K562 (cell line): ENCODE results near the gene SPDEF. TPM values are rescaled to one million over a fixed set of nuclear protein-coding genes. Genes with fewer than 3 reads are reported as not detected.

Experiments
- ARID2 ChIP-seq: fragments of 450-650 bp; IDR thresholded peaks from 2 replicates; pipeline ENCODE4 v1.6.1; 2017; ENCODE audit warnings: antibody characterized with exemption, mild to moderate bottlenecking
- BCOR ChIP-seq: fragments of 450-650 bp; IDR thresholded peaks from 2 replicates; pipeline ENCODE4 v1.6.1; 2016
- CBX1 ChIP-seq: sonication (generic); IDR thresholded peaks from 2 replicates; pipeline ENCODE4 v1.6.1; 2016; ENCODE audit warnings: antibody characterized with exemption, low read depth, mild to moderate bottlenecking
- ESRRB ChIP-seq: fragments of 250-450 bp; sonication (Bioruptor Pico); IDR thresholded peaks from 2 replicates; pipeline ENCODE4 v1.5.0; 2020; ENCODE audit warnings: mild to moderate bottlenecking, moderate library complexity, borderline replicate concordance
- EZH2 ChIP-seq: IDR thresholded peaks from 2 replicates; pipeline ENCODE4 v1.6.1; 2012; ENCODE audit warnings: low read depth, mild to moderate bottlenecking, inconsistent platforms, low read length, borderline replicate concordance
- HDAC8 ChIP-seq: fragments of 450-650 bp; IDR thresholded peaks from 2 replicates; pipeline ENCODE4 v1.6.1; 2016; ENCODE audit warnings: mild to moderate bottlenecking, missing genetic modification characterization, moderate library complexity, missing compliant biosample characterization
- HOXB6 ChIP-seq: fragments of 250-450 bp; sonication (Bioruptor Pico); IDR thresholded peaks from 2 replicates; pipeline ENCODE4 v1.5.1; 2022; ENCODE audit warnings: mild to moderate bottlenecking, borderline replicate concordance
- KDM1A ChIP-seq, 2 experiments: fragments of 450-650 bp; IDR thresholded peaks; 2 replicates each; pipeline ENCODE4 v1.6.1; 2016; ENCODE audit warnings: mild to moderate bottlenecking in 2 of 2
- PCBP2 ChIP-seq: fragments of 200-400 bp; formaldehyde crosslinking; IDR thresholded peaks from 2 replicates; pipeline ENCODE4 v1.6.1; 2018; ENCODE audit warnings: low read length, low read depth, mild to moderate bottlenecking, moderate library complexity; ENCODE audit not compliant: poor library complexity, severe bottlenecking
- PHF8 ChIP-seq: fragments of 200-600 bp; sonication (generic); IDR thresholded peaks from 2 replicates; pipeline ENCODE4 v1.6.1; 2012; ENCODE audit warnings: mixed run types, mild to moderate bottlenecking, inconsistent platforms, low read length, moderate library complexity, borderline replicate concordance
- POLR2AphosphoS2 ChIP-seq: IDR thresholded peaks from 2 replicates; pipeline ENCODE4 v1.6.1; 2012; ENCODE audit warnings: low read length, improper control_type of control experiment
- POU5F1 ChIP-seq: fragments of 150-350 bp; IDR thresholded peaks from 2 replicates; pipeline ENCODE4 v1.6.1; 2014; ENCODE audit warnings: borderline replicate concordance, low read length, low read depth, mild to moderate bottlenecking; ENCODE audit not compliant: partially characterized antibody
- PTBP1 ChIP-seq: fragments of 200-400 bp; formaldehyde crosslinking; IDR thresholded peaks from 2 replicates; pipeline ENCODE4 v1.6.1; 2017; ENCODE audit warnings: low read depth, low read length
- PTRF ChIP-seq: fragments of 450-650 bp; IDR thresholded peaks from 2 replicates; pipeline ENCODE4 v1.6.1; 2016; ENCODE audit warnings: mild to moderate bottlenecking, missing genetic modification characterization, missing compliant biosample characterization
- RBM15 ChIP-seq: fragments of 200-400 bp; formaldehyde crosslinking; IDR thresholded peaks from 2 replicates; pipeline ENCODE4 v1.6.1; 2018; ENCODE audit warnings: mild to moderate bottlenecking, low read length, moderate library complexity; ENCODE audit not compliant: insufficient read depth
- RBM25 ChIP-seq: fragments of 200-400 bp; formaldehyde crosslinking; IDR thresholded peaks from 2 replicates; pipeline ENCODE4 v1.6.1; 2018; ENCODE audit warnings: low read length, low read depth, moderate library complexity; ENCODE audit not compliant: severe bottlenecking
- RFX1 ChIP-seq: fragments of 450-650 bp; IDR thresholded peaks from 2 replicates; pipeline ENCODE4 v1.6.1; 2016; ENCODE audit warnings: mild to moderate bottlenecking, moderate library complexity
- SPI1 ChIP-seq: IDR thresholded peaks from 2 replicates; pipeline ENCODE4 v1.6.1; 2011; ENCODE audit warnings: low read depth, low read length, control low read depth, borderline replicate concordance
- ZNF12 ChIP-seq: sonication (generic); formaldehyde crosslinking; IDR thresholded peaks from 2 replicates; pipeline ENCODE4 v1.4.0; 2020; ENCODE audit warnings: mild to moderate bottlenecking, missing genetic modification reagents
- ZNF121 ChIP-seq: sonication (generic); formaldehyde crosslinking; conservative IDR thresholded peaks from 2 replicates; pipeline ENCODE4 v1.8.0; 2022; ENCODE audit warnings: missing genetic modification reagents
- ZNF253 ChIP-seq: fragments of 250-450 bp; sonication (Bioruptor Pico); conservative IDR thresholded peaks from 2 replicates; pipeline ENCODE4 v1.6.1; 2021; ENCODE audit warnings: mild to moderate bottlenecking
- ZNF398 ChIP-seq: fragments of 250-450 bp; sonication (Bioruptor Pico); IDR thresholded peaks from 2 replicates; pipeline ENCODE4 v1.8.0; 2021; ENCODE audit warnings: moderate library complexity, mild to moderate bottlenecking, inconsistent platforms
- ZNF561 ChIP-seq: fragments of 450-650 bp; formaldehyde crosslinking; conservative IDR thresholded peaks from 2 replicates; pipeline ENCODE4 v1.4.0; 2020; ENCODE audit warnings: mild to moderate bottlenecking, moderate library complexity
- ZNF57 ChIP-seq: fragments of 450-650 bp; formaldehyde crosslinking; IDR thresholded peaks from 2 replicates; pipeline ENCODE4 v1.4.0; 2020; ENCODE audit warnings: mild to moderate bottlenecking, moderate library complexity
- ZNF740 ChIP-seq, 3 experiments: fragments of 200-800 bp in 1 of 3; sonication (Bioruptor generic) in 1 of 3; sonication (generic) in 1 of 3; formaldehyde crosslinking in 1 of 3; IDR thresholded peaks; 2 replicates each; pipeline versions ENCODE4 v1.6.1 to v1.8.0; 2016 to 2022; ENCODE audit warnings: mild to moderate bottlenecking in 2 of 3, missing compliant biosample characterization in 2 of 3, missing genetic modification characterization in 2 of 3, missing genetic modification reagents in 1 of 3
- polyA plus RNA-seq, 8 experiments: library from polyadenylated mRNA; depleted of rRNA in 4 of 8; stranded (reverse) in 5 of 8; unstranded in 3 of 8; fragments of >200 nt; fragmentation: Nextera tagmentation in 2 of 8; fragmentation: Illumina TruSeq in 1 of 8; extraction: Ambion mirVana in 2 of 8; extraction: Trizol in 1 of 8; gene quantifications; 2 replicates each; pipeline versions ENCODE4 v1.2.1 to v1.2.3, GENCODE V29; 2011 to 2014; ENCODE audit warnings: inconsistent platforms in 1 of 8, missing spikeins in 1 of 8
- total RNA-seq, 7 experiments: library from RNA; depleted of rRNA in 6 of 7; stranded (reverse); fragments of >200 nt in 6 of 7; fragmentation: Illumina TruSeq in 2 of 7; extraction: Trizol in 2 of 7; gene quantifications; 2 replicates each; pipeline versions ENCODE4 v1.2.1 to v1.2.3, GENCODE V29; 2011 to 2021; ENCODE audit warnings: low replicate concordance in 1 of 7

SPDEF gene
- total and polyA plus RNA-seq, 9 of the 15 experiments (the other 6 are each of a cell fraction or from before 2014, with no cell fraction given): 0.04 to 0.12 (median 0.11) TPM; not detected in 5

- TF ChIP-seq ZNF57 (CRISPR knock-in tag) (no peak), RFX1 (no peak), PHF8 (no peak), RBM25 (peak; percentile 88), ZNF398 (CRISPR knock-in tag) (no peak), ESRRB (CRISPR knock-in tag) (no peak), PCBP2 (no peak), ZNF561 (no peak), ZNF12 (CRISPR knock-in tag) (no peak), BCOR (peak; percentile 65), ARID2 (no peak), EZH2 (no peak), PTRF (tag) (no peak), SPI1 (peak; percentile 78; the same call in 1 of the 2 replicates), CBX1 (0 out of 2 replicates have a peak, but pooled peaks have one; percentile 32), KDM1A (IDR thresholded peaks at IDR 0.05) (peak; percentile 52 to 63; a peak in 3 of 4 replicates), ZNF740 (CRISPR knock-in tag; IDR thresholded peaks at IDR 0.05) (peak; percentile 62), ZNF740 (tag; IDR thresholded peaks at IDR 0.05) (no peak), HDAC8 (tag) (no peak), HOXB6 (CRISPR knock-in tag) (no peak), POLR2AphosphoS2 (no peak), ZNF121 (CRISPR knock-in tag) (no peak), ZNF253 (no peak), POU5F1 (no peak), PTBP1 (0 out of 2 replicates have a peak, but pooled peaks have one; percentile 38), RBM15 (no peak)
Measured at GRCh38 chr6:34521463-34522285, 34.5 kb downstream of the SPDEF start (continued).
